Measurements from ENCODE around the gene GALNT15.

GALNT15 gene

GRCh38 chr3:16186565-16186964, 12.1 kb downstream of the GALNT15 start:
- Histone ChIP-seq H3K36me3 (ENCODE audit: insufficient read depth, low read length) (no peaks in the 10 kb centered on the region), H2AFZ (ENCODE audit: low read length, unreplicated experiment) (no peak overlapping the region), H3K27me3 (ENCODE audit: insufficient read depth, low read length) (no peaks in the 10 kb centered on the region), H3K79me2 (ENCODE audit: control insufficient read depth, insufficient read depth, low read length, unreplicated experiment) (no peaks in the 10 kb centered on the region), H3K27ac (ENCODE audit: low read depth, low read length) (no peak overlapping the region), H3K4me1 (ENCODE audit: control insufficient read depth, insufficient read depth, low read length, unreplicated experiment) (peaks cover 41% of the 10 kb centered on the region), H3K4me3 (ENCODE audit: low read depth, low read length) (no peak overlapping the region)

GRCh38 chr3:16187213-16187790, 12.8 kb downstream of the GALNT15 start:
- H3K27ac ChIP-seq (ENCODE audit: low read depth, low read length): no peak overlapping the region
- H2AFZ ChIP-seq (ENCODE audit: low read length, unreplicated experiment): no peak overlapping the region

GRCh38 chr3:16188071-16188470, 13.6 kb downstream of the GALNT15 start:
- Histone ChIP-seq H3K79me2 (ENCODE audit: control insufficient read depth, insufficient read depth, low read length, unreplicated experiment) (no peaks in the 10 kb centered on the region), H3K4me1 (ENCODE audit: control insufficient read depth, insufficient read depth, low read length, unreplicated experiment) (peaks cover 25% of the 10 kb centered on the region), H3K27ac (ENCODE audit: low read depth, low read length) (no peak overlapping the region), H3K27me3 (ENCODE audit: insufficient read depth, low read length) (no peaks in the 10 kb centered on the region), H2AFZ (ENCODE audit: low read length, unreplicated experiment) (no peak overlapping the region), H3K4me3 (ENCODE audit: low read depth, low read length) (no peak overlapping the region), H3K36me3 (ENCODE audit: insufficient read depth, low read length) (no peaks in the 10 kb centered on the region)

More at GRCh38 chr3:16187213-16187790, 12.8 kb downstream of the GALNT15 start:
- peaks cover 33% of the 10 kb centered on the region for H3K4me1 ChIP-seq (ENCODE audit: control insufficient read depth, insufficient read depth, low read length, unreplicated experiment)
- H3K27me3 ChIP-seq (ENCODE audit: insufficient read depth, low read length): no peaks in the 10 kb centered on the region
- no peak overlapping the region for H3K4me3 ChIP-seq (ENCODE audit: low read depth, low read length)
- no peaks in the 10 kb centered on the region for H3K36me3 ChIP-seq (ENCODE audit: insufficient read depth, low read length)
- H3K79me2 ChIP-seq (ENCODE audit: control insufficient read depth, insufficient read depth, low read length, unreplicated experiment): no peaks in the 10 kb centered on the region

GRCh38 chr3:16189201-16189600, 14.7 kb downstream of the GALNT15 start:
- H3K4me1 ChIP-seq (ENCODE audit: control insufficient read depth, insufficient read depth, low read length, unreplicated experiment): peaks cover 15% of the 10 kb centered on the region
- no peak overlapping the region for H2AFZ ChIP-seq (ENCODE audit: low read length, unreplicated experiment)
- H3K27me3 ChIP-seq (ENCODE audit: insufficient read depth, low read length): no peaks in the 10 kb centered on the region
- no peak overlapping the region for H3K4me3 ChIP-seq (ENCODE audit: low read depth, low read length)
- no peaks in the 10 kb centered on the region for H3K79me2 ChIP-seq (ENCODE audit: control insufficient read depth, insufficient read depth, low read length, unreplicated experiment)
- no peaks in the 10 kb centered on the region for H3K36me3 ChIP-seq (ENCODE audit: insufficient read depth, low read length)
- H3K27ac ChIP-seq (ENCODE audit: low read depth, low read length): no peak overlapping the region

- H3K27ac ChIP-seq (ENCODE audit: low read depth, low read length): no peak overlapping the region
- no peaks in the 10 kb centered on the region for H3K27me3 ChIP-seq (ENCODE audit: insufficient read depth, low read length)
- no peak overlapping the region for H3K4me3 ChIP-seq (ENCODE audit: low read depth, low read length)
- no peaks in the 10 kb centered on the region for H3K79me2 ChIP-seq (ENCODE audit: control insufficient read depth, insufficient read depth, low read length, unreplicated experiment)
- no peaks in the 10 kb centered on the region for H3K36me3 ChIP-seq (ENCODE audit: insufficient read depth, low read length)
- H3K4me1 ChIP-seq (ENCODE audit: control insufficient read depth, insufficient read depth, low read length, unreplicated experiment): peaks cover 8% of the 10 kb centered on the region
- no peak overlapping the region for H2AFZ ChIP-seq (ENCODE audit: low read length, unreplicated experiment)
Measured at GRCh38 chr3:16190704-16191103, 16.2 kb downstream of the GALNT15 start.

DNA sequence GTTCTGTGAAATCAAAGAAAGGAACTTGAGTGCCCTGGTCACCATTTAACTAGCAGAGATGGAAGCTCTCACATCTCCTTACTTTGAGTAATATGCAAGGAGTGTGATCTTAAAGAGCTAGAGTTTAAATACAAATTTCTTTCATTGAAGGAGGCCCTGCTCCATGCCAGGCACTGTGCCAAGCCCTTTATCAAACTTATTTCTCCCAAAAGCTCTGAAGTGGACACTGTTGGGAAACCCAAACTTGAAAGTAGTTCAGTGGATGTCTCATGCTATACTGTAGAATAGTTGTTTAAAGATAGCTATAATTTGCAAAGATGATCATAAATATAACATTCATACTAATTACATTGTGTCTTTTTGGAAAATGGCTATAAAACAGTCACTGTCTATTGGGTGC, 17.1 kb downstream of the GALNT15 start:
- no peaks in the 10 kb centered on the region for H3K36me3 ChIP-seq (ENCODE audit: insufficient read depth, low read length)
- H2AFZ ChIP-seq (ENCODE audit: low read length, unreplicated experiment): no peak overlapping the region
- H3K4me3 ChIP-seq (ENCODE audit: low read depth, low read length): no peak overlapping the region
- H3K79me2 ChIP-seq (ENCODE audit: control insufficient read depth, insufficient read depth, low read length, unreplicated experiment): no peaks in the 10 kb centered on the region
- H3K27ac ChIP-seq (ENCODE audit: low read depth, low read length): no peak overlapping the region
- no peaks in the 10 kb centered on the region for H3K4me1 ChIP-seq (ENCODE audit: control insufficient read depth, insufficient read depth, low read length, unreplicated experiment)
- H3K27me3 ChIP-seq (ENCODE audit: insufficient read depth, low read length): no peaks in the 10 kb centered on the region

GRCh38 chr3:16192176-16192811, 17.8 kb downstream of the GALNT15 start:
- Histone ChIP-seq H3K27me3 (ENCODE audit: insufficient read depth, low read length) (no peaks in the 10 kb centered on the region), H3K79me2 (ENCODE audit: control insufficient read depth, insufficient read depth, low read length, unreplicated experiment) (no peaks in the 10 kb centered on the region), H2AFZ (ENCODE audit: low read length, unreplicated experiment) (no peak overlapping the region), H3K4me3 (ENCODE audit: low read depth, low read length) (no peak overlapping the region), H3K4me1 (ENCODE audit: control insufficient read depth, insufficient read depth, low read length, unreplicated experiment) (no peaks in the 10 kb centered on the region), H3K27ac (ENCODE audit: low read depth, low read length) (no peak overlapping the region), H3K36me3 (ENCODE audit: insufficient read depth, low read length) (no peaks in the 10 kb centered on the region)

GRCh38 chr3:16198427-16198826, 23.9 kb downstream of the GALNT15 start:
- peaks cover 7% of the 10 kb centered on the region for H3K4me1 ChIP-seq (ENCODE audit: control insufficient read depth, insufficient read depth, low read length, unreplicated experiment)
- H3K27ac ChIP-seq (ENCODE audit: low read depth, low read length): no peak overlapping the region
- peaks cover 3% of the 10 kb centered on the region; the same call in 1 of the 2 replicates for H3K36me3 ChIP-seq (ENCODE audit: insufficient read depth, low read length)
- no peaks in the 10 kb centered on the region for H3K27me3 ChIP-seq (ENCODE audit: insufficient read depth, low read length)
- H3K79me2 ChIP-seq (ENCODE audit: control insufficient read depth, insufficient read depth, low read length, unreplicated experiment): no peaks in the 10 kb centered on the region
- no peak overlapping the region for H2AFZ ChIP-seq (ENCODE audit: low read length, unreplicated experiment)
- no peak overlapping the region for H3K4me3 ChIP-seq (ENCODE audit: low read depth, low read length)

DNA sequence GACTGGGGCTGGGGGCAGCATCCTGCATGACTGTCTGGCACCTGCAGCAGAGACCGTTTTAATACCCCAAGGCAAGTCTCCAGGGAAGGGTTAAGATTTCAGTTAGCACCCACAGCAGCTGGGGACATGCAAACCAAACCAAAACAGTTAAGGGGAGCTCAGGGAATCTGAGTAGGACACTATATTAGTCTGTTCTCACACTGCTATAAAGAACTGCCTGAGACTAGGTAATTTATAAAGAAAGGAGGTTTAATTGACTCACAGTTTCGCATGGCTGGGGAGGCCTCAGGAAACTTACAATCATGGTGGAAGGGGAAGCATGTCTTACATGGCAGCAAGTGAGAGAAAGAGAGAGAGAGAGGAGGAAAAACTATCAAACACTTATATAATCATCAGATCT, 25.3 kb downstream of the GALNT15 start:
- Histone ChIP-seq H3K27me3 (ENCODE audit: insufficient read depth, low read length) (no peaks in the 10 kb centered on the region), H3K4me3 (ENCODE audit: low read depth, low read length) (no peak overlapping the region)

GRCh38 chr3:16200411-16200810, 25.9 kb downstream of the GALNT15 start:
- Histone ChIP-seq H3K27me3 (ENCODE audit: insufficient read depth, low read length) (no peaks in the 10 kb centered on the region), H2AFZ (ENCODE audit: low read length, unreplicated experiment) (no peak overlapping the region), H3K4me3 (ENCODE audit: low read depth, low read length) (no peak overlapping the region), H3K27ac (ENCODE audit: low read depth, low read length) (no peak overlapping the region), H3K79me2 (ENCODE audit: control insufficient read depth, insufficient read depth, low read length, unreplicated experiment) (no peaks in the 10 kb centered on the region), H3K4me1 (ENCODE audit: control insufficient read depth, insufficient read depth, low read length, unreplicated experiment) (peaks cover 7% of the 10 kb centered on the region), H3K36me3 (ENCODE audit: insufficient read depth, low read length) (peaks cover 3% of the 10 kb centered on the region; the same call in 1 of the 2 replicates)

More for the DNA sequence above, 25.3 kb downstream of the GALNT15 start:
- peaks cover 7% of the 10 kb centered on the region for H3K4me1 ChIP-seq (ENCODE audit: control insufficient read depth, insufficient read depth, low read length, unreplicated experiment)
- H3K36me3 ChIP-seq (ENCODE audit: insufficient read depth, low read length): peaks cover 3% of the 10 kb centered on the region; the same call in 1 of the 2 replicates
- no peak overlapping the region for H2AFZ ChIP-seq (ENCODE audit: low read length, unreplicated experiment)
- no peaks in the 10 kb centered on the region for H3K79me2 ChIP-seq (ENCODE audit: control insufficient read depth, insufficient read depth, low read length, unreplicated experiment)
- H3K27ac ChIP-seq (ENCODE audit: low read depth, low read length): no peak overlapping the region

- Histone ChIP-seq H2AFZ (ENCODE audit: low read length, unreplicated experiment) (no peak overlapping the region), H3K27me3 (ENCODE audit: insufficient read depth, low read length) (no peaks in the 10 kb centered on the region), H3K4me3 (ENCODE audit: low read depth, low read length) (no peak overlapping the region), H3K4me1 (ENCODE audit: control insufficient read depth, insufficient read depth, low read length, unreplicated experiment) (peaks cover 11% of the 10 kb centered on the region), H3K36me3 (ENCODE audit: insufficient read depth, low read length) (0 out of 2 replicates have a peak, but pooled peaks cover 3% of the 10 kb centered on the region), H3K27ac (ENCODE audit: low read depth, low read length) (no peak overlapping the region), H3K79me2 (ENCODE audit: control insufficient read depth, insufficient read depth, low read length, unreplicated experiment) (no peaks in the 10 kb centered on the region)
Measured at GRCh38 chr3:16203031-16203430, 28.6 kb downstream of the GALNT15 start.
